Heart right ventricle (tissue), 16 donors: ENCODE data around the gene BIRC7. TPM values are rescaled to one million over a fixed set of nuclear protein-coding genes. Genes with fewer than 3 reads are reported as not detected.

ENCODE experiments used
- ATAC-seq, 8 donors: fragments of 200-7000 bp; cut with Tn5 transposase; one replicate each; pipeline ENCODE4 v1.9.1; 2020; ENCODE audit warnings: mild to moderate bottlenecking in 8 of 8, moderate library complexity in 8 of 8, moderate number of reproducible peaks in 1 of 8
- DNase-seq, 2 donors: peaks; one replicate each; pipeline ENCODE4 v3.0.0-alpha.2; 2020
- H3K27ac ChIP-seq, 10 donors: fragments of 200-600 bp; sonication (generic) in 2 of 10; one replicate each; pipeline versions ENCODE4 v1.5.0 to v1.8.0; 2020 to 2022; ENCODE audit warnings: mild to moderate bottlenecking in 3 of 10
- H3K27me3 ChIP-seq, 7 donors: fragments of 200-600 bp; one replicate each; pipeline ENCODE4 v1.8.0; 2021 to 2022; ENCODE audit warnings: mild to moderate bottlenecking in 2 of 7
- H3K36me3 ChIP-seq, 9 donors: fragments of 200-600 bp; sonication (generic) in 1 of 9; one replicate each; pipeline versions ENCODE4 v1.5.0 to v1.8.0; 2020 to 2022; ENCODE audit warnings: mild to moderate bottlenecking in 2 of 9
- H3K4me1 ChIP-seq, 9 donors: fragments of 200-600 bp; sonication (generic) in 1 of 9; one replicate each; pipeline versions ENCODE4 v1.5.0 to v1.8.0; 2020 to 2022; ENCODE audit warnings: mild to moderate bottlenecking in 4 of 9
- H3K4me3 ChIP-seq, 10 donors: fragments of 200-600 bp; sonication (generic) in 2 of 10; one replicate each; pipeline versions ENCODE4 v1.5.0 to v1.8.0; 2020 to 2022; ENCODE audit warnings: mild to moderate bottlenecking in 7 of 10, moderate library complexity in 2 of 10
- H3K9me3 ChIP-seq, 11 donors: fragments of 200-600 bp in 10 of 11; sonication (generic) in 2 of 11; one replicate each; pipeline versions ENCODE4 v1.5.0 to v1.8.0; 2013 to 2022; ENCODE audit warnings: mild to moderate bottlenecking in 2 of 11, control low read depth in 1 of 11, moderate library complexity in 1 of 11
- CTCF ChIP-seq, 9 donors: fragments of 200-600 bp; sonication (generic) in 2 of 9; IDR thresholded peaks; one replicate each; pipeline versions ENCODE4 v1.5.0 to v1.8.0; 2021 to 2022; ENCODE audit warnings: antibody characterized with exemption in 9 of 9, mild to moderate bottlenecking in 5 of 9, moderate library complexity in 1 of 9
- WGBS, 2 donors: extraction: QIAGEN DNeasy Blood & Tissue Kit; methylation state at CpG; one replicate each; pipeline ENCODE4 v1.1.7; 2013; ENCODE audit warnings: inconsistent platforms in 1 of 2; 5-methylcytosine and 5-hydroxymethylcytosine counted together
- intact Hi-C, 10 donors: fragments of 100-400 bp; cut with DNase I; formaldehyde crosslinking; loops; one replicate each; pipeline versions ENCODE4 v1.11.1 to v1.14.2; 2022
- polyA plus RNA-seq, 2 donors: library from polyadenylated mRNA; stranded (reverse); fragments of 200-250 nt; gene quantifications; one replicate each; pipeline ENCODE4 v1.2.3, GENCODE V29; 2013
- total RNA-seq, 10 donors: library from RNA; stranded (reverse); fragmentation: NEBNext Ultra II Directional in 3 of 10; extraction: Animal tissue kit (Norgen Biotek cat#: 25700) in 3 of 10; gene quantifications; one replicate each; pipeline versions ENCODE4 v1.2.1 to v1.2.4, GENCODE V29; 2021 to 2023
- donor health status: Arrhythmogenic right ventricular cardiomyopathy.
- donor health status: ischemic (EF 13 %, LVEDD 7.1; RV severe dilation, severe dysfunction).
- donor health status: healthy with polysubstance abuse.
- donor health status: DM: no; HTN: yes; CAD: no.
- donor health status: DM: no; HTN: no; CAD: no.
- donor health status: ischemic (EF 25% LVEDD 6.9; RV normal size, moderate dysfunction).
- donor health status: ischemic (EF 25% LVEDD 5.7; RV mildly dilated, moderate dysfunction).
- donor health status: healthy.
- donor health status: DM: yes; HTN: yes; CAD: no.
- donor health status: Ischemic cardiomyopathy.
- donor health status: ischemic (EF 35%, LVEDD 5.7; RV mildly dilated, moderate dysfunction).
- donor health status: nonischemic (EF 11% LVEDD 7.7; RV severe dilation, severe dysfunction).
- donor health status: DM: yes; HTN: yes; CAD: no.
- donor health status: PGD.
- donor health status: ischemic (EF 29% LVEDD 5.4; RV normal size, mild dysfunction).
- donor health status: nonischemic (EF 23%, LVEDD 6.1; RV moderate dilation, normal function).

Gene BIRC7
- total and polyA plus RNA-seq, 12 donors, result 0.21 to 2.1 (median 0.37) TPM; not detected in 7

DNA sequence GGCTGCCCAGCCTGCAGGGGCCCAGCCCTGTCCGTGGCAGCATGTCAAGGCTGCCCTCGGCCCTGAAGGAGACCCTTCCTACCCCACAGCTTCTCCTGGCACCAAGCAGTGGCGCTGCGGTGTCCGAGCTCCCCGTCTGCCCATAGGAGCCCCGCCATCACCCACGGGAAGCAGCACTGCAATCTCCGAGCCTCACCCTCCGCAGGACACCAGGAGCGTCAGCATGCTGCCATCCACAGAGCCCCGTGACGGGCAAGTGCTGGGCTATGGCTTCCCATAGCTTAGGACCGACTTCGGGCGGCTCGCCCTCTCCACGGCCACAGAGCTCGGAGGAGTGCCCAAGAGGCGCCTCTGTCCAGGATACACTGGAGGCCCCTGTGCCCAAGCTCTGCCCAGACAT, 44.9 kb upstream of the BIRC7 start:
- no peaks in the 10 kb centered on the region for H3K4me1 ChIP-seq
- H3K9me3 ChIP-seq, result peaks cover 0 to 1% (median 0%) of the 10 kb centered on the region in 11 donors
- H3K27ac ChIP-seq, result no peak overlapping the region
- intact Hi-C loops, result no loop called here
- no peak for DNase-seq
- peak in 1 of 8 donors; percentile 35 for ATAC-seq
- WGBS, 2 donors, result 88 to 91% methylated on average over 20 of the region's 20 CpGs
- H3K4me3 ChIP-seq, result no peak overlapping the region
- peaks cover 0 to 17% (median 12%) of the 10 kb centered on the region in 9 donors for H3K36me3 ChIP-seq
- H3K27me3 ChIP-seq, result peaks cover 0 to 7% (median 0%) of the 10 kb centered on the region in 7 donors
- no peak for TF ChIP-seq CTCF (IDR thresholded peaks at IDR 0.05)

- Histone ChIP-seq H3K9me3 (no peaks in the 10 kb centered on the region), H3K4me1 (no peaks in the 10 kb centered on the region), H3K27ac (no peak overlapping the region), H3K4me3 (no peak overlapping the region), H3K27me3 (peaks cover 0 to 7% (median 0%) of the 10 kb centered on the region in 7 donors), H3K36me3 (peaks cover 0 to 23% (median 12%) of the 10 kb centered on the region in 9 donors)
- DNase-seq (no peak), ATAC-seq (peak in 1 of 8 donors; percentile 41)
- intact Hi-C loops, result no loop called here
- 58 to 67% methylated on average over 14 of the region's 14 CpGs for WGBS, 2 donors
- no peak for TF ChIP-seq CTCF (IDR thresholded peaks at IDR 0.05)
Observed at GRCh38 chr20:63191400-63191799, 44.3 kb upstream of the BIRC7 start.

DNA sequence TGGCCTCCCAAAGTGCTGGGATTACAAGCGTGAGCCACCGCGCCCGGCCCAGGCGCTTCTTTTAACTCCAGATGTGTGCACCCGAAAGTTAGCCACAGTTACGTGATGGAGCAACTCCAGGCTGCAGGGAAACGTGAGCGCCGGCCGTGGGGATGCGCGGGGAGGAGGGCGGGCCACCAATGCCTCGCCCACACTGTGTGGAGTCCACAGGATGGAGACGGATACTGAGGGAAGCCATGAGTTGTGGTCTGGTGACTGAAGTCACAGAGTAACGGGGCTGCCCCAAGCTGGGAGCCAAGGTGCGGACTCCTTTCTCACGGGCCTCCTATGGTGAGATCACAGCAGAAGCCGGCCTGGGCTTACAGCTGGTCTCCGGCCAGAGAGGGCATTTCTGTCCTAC, 43.0 kb upstream of the BIRC7 start:
- no peak overlapping the region for H3K4me3 ChIP-seq
- H3K9me3 ChIP-seq, result no peaks in the 10 kb centered on the region
- no peak for TF ChIP-seq CTCF (IDR thresholded peaks at IDR 0.05)
- ATAC-seq, result no peak
- no peak overlapping the region for H3K27ac ChIP-seq
- H3K27me3 ChIP-seq, result peaks cover 0 to 2% (median 0%) of the 10 kb centered on the region in 7 donors
- peaks cover 0 to 12% (median 8%) of the 10 kb centered on the region in 9 donors for H3K4me1 ChIP-seq
- peaks cover 0 to 36% (median 12%) of the 10 kb centered on the region in 9 donors for H3K36me3 ChIP-seq
- DNase-seq, result no peak
- intact Hi-C loops, result no loop called here
- 90 to 93% methylated on average over 21 of the region's 21 CpGs for WGBS, 2 donors

GRCh38 chr20:63194007-63194796, 41.5 kb upstream of the BIRC7 start:
- DNase-seq (no peak), ATAC-seq (no peak)
- Histone ChIP-seq H3K27ac (no peak overlapping the region), H3K36me3 (peaks cover 0 to 47% (median 12%) of the 10 kb centered on the region in 9 donors), H3K4me1 (peaks cover 0 to 26% (median 20%) of the 10 kb centered on the region in 9 donors), H3K27me3 (no peaks in the 10 kb centered on the region), H3K4me3 (no peak overlapping the region), H3K9me3 (no peaks in the 10 kb centered on the region)
- 79 to 82% methylated on average over 14 of the region's 14 CpGs for WGBS, 2 donors
- TF ChIP-seq CTCF (IDR thresholded peaks at IDR 0.05), result no peak
- intact Hi-C loops, result no loop called here
